IPS-18a (cell line): ENCODE measurements around the gene MAP2K5.

Source experiments
- H3K27ac ChIP-seq: one replicate; pipeline ENCODE4 v1.5.1; 2013; ENCODE audit warnings: low read length
- H3K27me3 ChIP-seq: one replicate; pipeline ENCODE4 v1.6.1; 2013; ENCODE audit warnings: mild to moderate bottlenecking, low read length; ENCODE audit not compliant: control insufficient read depth, insufficient read depth
- H3K36me3 ChIP-seq: one replicate; pipeline ENCODE4 v1.6.1; 2013; ENCODE audit warnings: low read depth, low read length; ENCODE audit not compliant: control insufficient read depth
- H3K4me1 ChIP-seq: one replicate; pipeline ENCODE4 v1.6.1; 2013; ENCODE audit warnings: low read depth, low read length; ENCODE audit not compliant: control insufficient read depth
- H3K4me3 ChIP-seq: one replicate; pipeline ENCODE4 v1.5.1; 2013; ENCODE audit warnings: low read length
- H3K9ac ChIP-seq: one replicate; pipeline ENCODE4 v1.6.1; 2013; ENCODE audit warnings: mild to moderate bottlenecking, low read length, moderate library complexity
- H3K9me3 ChIP-seq: one replicate; pipeline ENCODE4 v1.6.1; 2013; ENCODE audit warnings: low read depth, low read length; ENCODE audit not compliant: control insufficient read depth

The MAP2K5 gene

GRCh38 chr15:67753891-67754290, 211.4 kb downstream of the MAP2K5 start:
- no peaks in the 10 kb centered on the region for H3K9me3 ChIP-seq
- no peaks in the 10 kb centered on the region for H3K36me3 ChIP-seq

GRCh38 chr15:67755264-67755663, 212.8 kb downstream of the MAP2K5 start:
- no peak overlapping the region for H3K9ac ChIP-seq
- no peaks in the 10 kb centered on the region for H3K36me3 ChIP-seq
- no peaks in the 10 kb centered on the region for H3K27me3 ChIP-seq
- no peak overlapping the region for H3K27ac ChIP-seq
- no peak overlapping the region for H3K4me3 ChIP-seq
- peaks cover 5% of the 10 kb centered on the region for H3K4me1 ChIP-seq
- no peaks in the 10 kb centered on the region for H3K9me3 ChIP-seq

More at GRCh38 chr15:67753891-67754290, 211.4 kb downstream of the MAP2K5 start:
- no peak overlapping the region for H3K4me3 ChIP-seq
- peaks cover 10% of the 10 kb centered on the region for H3K4me1 ChIP-seq
- no peak overlapping the region for H3K9ac ChIP-seq
- H3K27ac ChIP-seq: no peak overlapping the region
- H3K27me3 ChIP-seq: no peaks in the 10 kb centered on the region

- Histone ChIP-seq H3K9me3 (no peaks in the 10 kb centered on the region), H3K4me1 (no peaks in the 10 kb centered on the region), H3K4me3 (no peak overlapping the region), H3K9ac (no peak overlapping the region), H3K27me3 (no peaks in the 10 kb centered on the region), H3K27ac (no peak overlapping the region), H3K36me3 (no peaks in the 10 kb centered on the region)
Observed at GRCh38 chr15:67755936-67756335, 213.4 kb downstream of the MAP2K5 start.

- Histone ChIP-seq H3K4me3 (no peak overlapping the region), H3K4me1 (no peaks in the 10 kb centered on the region), H3K36me3 (no peaks in the 10 kb centered on the region), H3K27ac (no peak overlapping the region), H3K27me3 (no peaks in the 10 kb centered on the region), H3K9me3 (no peaks in the 10 kb centered on the region), H3K9ac (no peak overlapping the region)
Observed at GRCh38 chr15:67758619-67759300, 216.3 kb downstream of the MAP2K5 start.

GRCh38 chr15:67760901-67761300, 218.4 kb downstream of the MAP2K5 start:
- Histone ChIP-seq H3K4me1 (peaks cover 2% of the 10 kb centered on the region), H3K9me3 (no peaks in the 10 kb centered on the region), H3K27me3 (no peaks in the 10 kb centered on the region), H3K9ac (no peak overlapping the region), H3K4me3 (no peak overlapping the region), H3K27ac (no peak overlapping the region), H3K36me3 (no peaks in the 10 kb centered on the region)

GRCh38 chr15:67761343-67761742, 218.8 kb downstream of the MAP2K5 start:
- Histone ChIP-seq H3K4me1 (peaks cover 6% of the 10 kb centered on the region), H3K4me3 (no peak overlapping the region), H3K36me3 (no peaks in the 10 kb centered on the region), H3K9me3 (no peaks in the 10 kb centered on the region), H3K27ac (no peak overlapping the region), H3K27me3 (no peaks in the 10 kb centered on the region), H3K9ac (no peak overlapping the region)

GRCh38 chr15:67762610-67763368, 220.3 kb downstream of the MAP2K5 start:
- Histone ChIP-seq H3K9me3 (no peaks in the 10 kb centered on the region), H3K4me1 (peaks cover 15% of the 10 kb centered on the region), H3K9ac (no peak overlapping the region), H3K27ac (no peak overlapping the region), H3K36me3 (no peaks in the 10 kb centered on the region), H3K27me3 (no peaks in the 10 kb centered on the region), H3K4me3 (no peak overlapping the region)

GRCh38 chr15:67765701-67766100, 223.2 kb downstream of the MAP2K5 start:
- H3K36me3 ChIP-seq: no peaks in the 10 kb centered on the region
- H3K27me3 ChIP-seq: no peaks in the 10 kb centered on the region
- H3K9me3 ChIP-seq: no peaks in the 10 kb centered on the region
- no peak overlapping the region for H3K9ac ChIP-seq
- H3K4me3 ChIP-seq: no peak overlapping the region
- H3K4me1 ChIP-seq: peaks cover 27% of the 10 kb centered on the region
- no peak overlapping the region for H3K27ac ChIP-seq

GRCh38 chr15:67766968-67767367, 224.5 kb downstream of the MAP2K5 start:
- Histone ChIP-seq H3K4me1 (peaks cover 32% of the 10 kb centered on the region), H3K36me3 (no peaks in the 10 kb centered on the region), H3K27me3 (no peaks in the 10 kb centered on the region), H3K4me3 (no peak overlapping the region), H3K9me3 (no peaks in the 10 kb centered on the region), H3K27ac (no peak overlapping the region), H3K9ac (no peak overlapping the region)

GRCh38 chr15:67768313-67768977, 225.9 kb downstream of the MAP2K5 start:
- H3K36me3 ChIP-seq: no peaks in the 10 kb centered on the region
- no peak overlapping the region for H3K9ac ChIP-seq
- no peak overlapping the region for H3K4me3 ChIP-seq
- H3K27ac ChIP-seq: no peak overlapping the region
- peaks cover 32% of the 10 kb centered on the region for H3K4me1 ChIP-seq
- no peaks in the 10 kb centered on the region for H3K27me3 ChIP-seq
- H3K9me3 ChIP-seq: no peaks in the 10 kb centered on the region

GRCh38 chr15:67769497-67770357, 227.2 kb downstream of the MAP2K5 start:
- Histone ChIP-seq H3K36me3 (no peaks in the 10 kb centered on the region), H3K27me3 (no peaks in the 10 kb centered on the region), H3K9me3 (no peaks in the 10 kb centered on the region), H3K4me3 (no peak overlapping the region), H3K4me1 (peaks cover 32% of the 10 kb centered on the region), H3K27ac (no peak overlapping the region), H3K9ac (no peak overlapping the region)
